ENCODE measurements around the gene SRP68. TPM values are rescaled to one million over a fixed set of nuclear protein-coding genes. Genes with fewer than 3 reads are reported as not detected.
A peak's percentile ranks its signal among the peaks of the same experiment; 100 is the strongest.

SRP68 gene
- total RNA-seq, 2 donors from 2014 or later = 73.9 to 78.0 TPM

- no peak overlapping the region for H3K27ac ChIP-seq (ENCODE audit: low read depth, low read length)
- H3K27ac Mint-ChIP-seq = no peak overlapping the region
- H3K4me3 Mint-ChIP-seq = no peak overlapping the region
- no peaks in the 10 kb centered on the region for H3K9me3 Mint-ChIP-seq
- no peak overlapping the region for H3K9ac ChIP-seq (ENCODE audit: extremely low read depth, low read length, poor library complexity, severe bottlenecking)
- no peaks in the 10 kb centered on the region for H3K27me3 Mint-ChIP-seq (ENCODE audit: insufficient read depth)
- no peaks in the 10 kb centered on the region for H3K4me1 ChIP-seq (ENCODE audit: control insufficient read depth, insufficient read depth, low read length)
- WGBS, 2 experiments (ENCODE audit: insufficient coverage in 1 of 2, insufficient read length in 1 of 2) = 85 to 89% methylated on average over 10 to 25 of the region's 25 CpGs
- H3K36me3 Mint-ChIP-seq (ENCODE audit: low read depth) = peaks cover 71% of the 10 kb centered on the region
- DNase-seq = peak; percentile 88
- H3K27me3 ChIP-seq (ENCODE audit: control insufficient read depth, insufficient read depth, low read length, poor library complexity, severe bottlenecking) = no peaks in the 10 kb centered on the region
- H3K4me1 Mint-ChIP-seq = no peaks in the 10 kb centered on the region
- TF ChIP-seq CTCF (conservative IDR thresholded peaks at IDR 0.05) = peak; percentile 70
- H3K9me3 ChIP-seq (ENCODE audit: control insufficient read depth, low read length) = no peaks in the 10 kb centered on the region
- peaks cover 83% of the 10 kb centered on the region for H3K36me3 ChIP-seq (ENCODE audit: control insufficient read depth, insufficient read depth, low read length)
- H3K4me3 ChIP-seq (ENCODE audit: low read length) = no peak overlapping the region
Measured at GRCh38 chr17:76088041-76088867, 15.9 kb upstream of the SRP68 start.

- WGBS, 2 experiments (ENCODE audit: insufficient coverage in 1 of 2, insufficient read length in 1 of 2) = 89% methylated on average over 9 to 11 of the region's 11 CpGs
Measured at GRCh38 chr17:76087531-76087930, 15.2 kb upstream of the SRP68 start.

GRCh38 chr17:76086384-76086783 lies 14.1 kb upstream of the SRP68 start:
- Histone ChIP-seq H3K9ac (ENCODE audit: extremely low read depth, low read length, poor library complexity, severe bottlenecking) (no peak overlapping the region), H3K9me3 (ENCODE audit: control insufficient read depth, low read length) (no peaks in the 10 kb centered on the region), H3K36me3 (ENCODE audit: control insufficient read depth, insufficient read depth, low read length) (peaks cover 83% of the 10 kb centered on the region), H3K4me3 (ENCODE audit: low read length) (no peak overlapping the region), H3K27me3 (ENCODE audit: control insufficient read depth, insufficient read depth, low read length, poor library complexity, severe bottlenecking) (no peaks in the 10 kb centered on the region), H3K4me1 (ENCODE audit: control insufficient read depth, insufficient read depth, low read length) (no peaks in the 10 kb centered on the region), H3K27ac (ENCODE audit: low read depth, low read length) (no peak overlapping the region)
- Mint-ChIP-seq H3K4me3 (no peak overlapping the region), H3K27ac (no peak overlapping the region), H3K4me1 (peaks cover 4% of the 10 kb centered on the region), H3K27me3 (ENCODE audit: insufficient read depth) (no peaks in the 10 kb centered on the region), H3K9me3 (no peaks in the 10 kb centered on the region), H3K36me3 (ENCODE audit: low read depth) (peaks cover 60% of the 10 kb centered on the region)
- 91 to 100% methylated on average over 2 to 9 of the region's 9 CpGs for WGBS, 2 experiments (ENCODE audit: insufficient coverage in 1 of 2, insufficient read length in 1 of 2)
- no peak for DNase-seq
- TF ChIP-seq CTCF (conservative IDR thresholded peaks at IDR 0.05) = no peak

More at GRCh38 chr17:76087531-76087930, 15.2 kb upstream of the SRP68 start:
- DNase-seq = no peak
- no peaks in the 10 kb centered on the region for H3K27me3 Mint-ChIP-seq (ENCODE audit: insufficient read depth)
- no peaks in the 10 kb centered on the region for H3K27me3 ChIP-seq (ENCODE audit: control insufficient read depth, insufficient read depth, low read length, poor library complexity, severe bottlenecking)
- H3K4me1 Mint-ChIP-seq = no peaks in the 10 kb centered on the region
- no peak overlapping the region for H3K27ac Mint-ChIP-seq
- no peak for TF ChIP-seq CTCF (conservative IDR thresholded peaks at IDR 0.05)
- no peaks in the 10 kb centered on the region for H3K9me3 ChIP-seq (ENCODE audit: control insufficient read depth, low read length)
- H3K36me3 ChIP-seq (ENCODE audit: control insufficient read depth, insufficient read depth, low read length) = peaks cover 79% of the 10 kb centered on the region
- H3K27ac ChIP-seq (ENCODE audit: low read depth, low read length) = no peak overlapping the region
- H3K4me3 ChIP-seq (ENCODE audit: low read length) = no peak overlapping the region
- H3K36me3 Mint-ChIP-seq (ENCODE audit: low read depth) = peaks cover 67% of the 10 kb centered on the region
- no peaks in the 10 kb centered on the region for H3K9me3 Mint-ChIP-seq
- H3K9ac ChIP-seq (ENCODE audit: extremely low read depth, low read length, poor library complexity, severe bottlenecking) = no peak overlapping the region
- no peak overlapping the region for H3K4me3 Mint-ChIP-seq
- H3K4me1 ChIP-seq (ENCODE audit: control insufficient read depth, insufficient read depth, low read length) = no peaks in the 10 kb centered on the region

Measured in endodermal cell (in vitro differentiated cells).